HG03460 (cell line): ENCODE measurements around the gene ARHGEF28.

Source experiments
- ATAC-seq: cut with Tn5 transposase; IDR thresholded peaks from one replicate; pipeline ENCODE4 v1.9.1; 2021; ENCODE audit not compliant: unreplicated experiment

The ARHGEF28 gene

GRCh38 chr5:73844165-73844564 lies 218.2 kb downstream of the ARHGEF28 start:
- ATAC-seq, result no peak

DNA sequence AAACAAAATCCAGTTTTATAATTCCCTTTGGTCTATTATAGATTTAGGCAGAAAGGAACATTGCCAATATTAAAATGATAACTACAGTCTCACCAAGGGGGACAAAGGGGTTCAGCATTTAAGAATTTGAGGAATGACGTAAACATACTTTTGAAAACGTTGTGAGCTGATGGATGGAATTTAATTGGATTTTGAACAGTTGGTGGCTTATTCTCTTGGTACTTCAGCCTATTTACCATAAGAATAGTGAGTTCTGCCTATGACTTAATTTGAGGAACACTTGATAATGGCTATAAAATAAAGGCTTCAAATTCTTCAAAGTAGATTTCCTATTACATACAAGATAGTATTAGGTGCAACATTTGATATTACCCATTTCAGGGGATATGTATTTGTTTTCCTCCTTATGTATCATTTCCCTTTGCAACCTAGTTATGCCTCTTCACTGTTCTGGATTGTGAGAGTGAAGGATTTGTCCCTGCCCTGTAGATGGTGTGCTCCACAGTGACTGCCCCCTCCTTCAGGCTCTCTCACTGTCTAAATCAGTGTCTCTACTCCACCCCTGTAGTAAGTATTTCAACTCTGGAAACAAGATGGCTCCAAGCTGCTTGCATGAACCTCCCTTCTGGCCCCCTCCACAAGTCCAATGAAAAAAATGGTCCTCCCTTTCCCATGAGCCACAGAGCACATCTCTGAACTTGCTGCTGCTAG lies 225.6 kb downstream of the ARHGEF28 start:
- no peak for ATAC-seq

DNA sequence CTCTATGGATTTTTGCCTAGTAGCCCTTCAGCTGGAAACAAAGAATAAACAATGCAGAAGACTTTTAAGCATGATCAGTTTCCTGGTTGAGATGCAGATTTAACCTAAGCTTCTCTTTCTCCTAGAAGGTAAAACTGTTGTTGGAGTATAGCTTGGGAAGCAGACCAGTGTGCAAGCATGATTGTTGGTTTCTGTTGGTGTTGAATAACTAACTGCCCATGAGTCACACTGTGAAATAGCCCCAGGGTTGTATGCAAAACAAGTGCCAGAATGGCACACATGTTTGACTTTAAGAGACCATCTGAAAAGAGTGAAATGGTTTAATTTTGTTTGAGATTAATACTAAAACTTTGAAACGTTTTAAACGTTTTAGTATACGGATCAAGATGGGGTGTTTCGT lies 227.1 kb downstream of the ARHGEF28 start:
- ATAC-seq, result no peak

DNA sequence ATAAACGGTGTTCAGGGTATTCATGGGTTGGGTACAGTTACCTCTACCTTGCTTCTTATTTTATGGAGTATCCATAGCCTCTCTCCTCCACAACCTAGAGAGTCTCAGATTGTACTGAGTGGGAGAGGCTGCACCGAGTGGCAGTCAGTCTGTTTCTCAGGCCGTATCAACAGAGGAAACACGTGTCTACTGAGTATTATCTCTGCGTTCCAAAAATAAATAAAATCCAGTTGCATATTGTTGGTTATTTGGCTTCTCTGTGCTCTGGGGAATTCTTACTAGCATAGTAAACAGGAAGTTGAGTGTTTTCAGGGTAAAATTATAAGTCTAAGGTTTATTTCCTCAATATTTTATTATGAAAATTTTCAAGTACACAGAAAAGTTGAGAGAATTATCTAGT lies 231.0 kb downstream of the ARHGEF28 start:
- ATAC-seq, result no peak

DNA sequence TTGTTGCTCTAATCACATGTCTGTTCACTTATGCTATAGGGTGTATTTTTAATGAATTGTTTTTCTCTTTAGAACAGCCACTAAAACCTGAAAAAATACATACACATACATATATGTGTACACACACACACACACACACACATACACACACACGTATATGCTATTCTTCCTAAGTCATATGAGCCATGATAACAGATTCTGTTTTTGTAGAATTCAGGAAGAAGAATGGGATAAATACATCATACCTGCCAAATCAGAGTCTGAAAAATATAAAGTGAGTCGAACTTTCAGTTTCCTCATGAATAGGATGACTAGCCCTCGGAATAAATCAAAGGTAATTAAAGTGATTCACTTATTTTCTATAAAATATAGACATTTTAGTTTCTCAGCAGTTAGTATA lies 231.4 kb downstream of the ARHGEF28 start:
- ATAC-seq, result no peak

- no peak for ATAC-seq
Observed at GRCh38 chr5:73858054-73858453, 232.1 kb downstream of the ARHGEF28 start.

DNA sequence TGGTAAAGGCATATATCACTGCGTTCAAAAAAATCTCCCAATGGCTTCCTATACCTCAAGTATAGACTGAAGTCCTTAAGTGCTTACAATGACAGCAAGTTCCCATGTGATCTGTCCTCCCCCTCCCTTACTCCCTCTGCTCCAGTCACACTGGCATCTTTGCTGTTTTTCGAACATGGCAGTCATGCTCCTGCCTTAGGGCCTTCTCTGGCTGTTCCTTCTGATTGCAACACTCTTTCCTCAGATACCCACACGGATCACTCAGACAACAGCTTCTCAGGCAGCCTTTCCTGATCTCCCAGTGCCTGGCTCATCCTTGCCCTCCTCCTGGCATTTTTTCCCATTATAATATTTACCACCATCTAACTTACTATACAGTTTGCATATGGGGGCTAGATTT lies 232.8 kb downstream of the ARHGEF28 start:
- no peak for ATAC-seq

DNA sequence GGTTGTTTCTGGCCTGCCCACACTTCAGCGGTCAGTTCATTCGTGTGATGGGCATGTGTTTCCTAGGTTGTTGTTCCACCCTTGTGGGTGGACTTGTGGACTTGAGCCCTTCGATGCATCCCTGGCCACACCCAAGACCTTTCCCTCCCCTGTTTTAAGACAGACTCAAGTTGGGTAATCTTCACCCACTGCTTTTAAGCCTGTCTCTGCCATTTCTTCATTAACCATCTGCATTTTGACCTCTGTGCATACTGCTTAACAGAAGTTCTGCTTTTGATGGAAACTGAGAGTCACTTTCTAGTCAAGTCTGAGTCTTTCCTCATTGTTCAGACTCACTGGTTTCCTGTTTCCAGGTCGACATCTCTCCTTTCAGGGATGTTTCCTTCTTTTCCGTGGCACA lies 233.7 kb downstream of the ARHGEF28 start:
- no peak for ATAC-seq

DNA sequence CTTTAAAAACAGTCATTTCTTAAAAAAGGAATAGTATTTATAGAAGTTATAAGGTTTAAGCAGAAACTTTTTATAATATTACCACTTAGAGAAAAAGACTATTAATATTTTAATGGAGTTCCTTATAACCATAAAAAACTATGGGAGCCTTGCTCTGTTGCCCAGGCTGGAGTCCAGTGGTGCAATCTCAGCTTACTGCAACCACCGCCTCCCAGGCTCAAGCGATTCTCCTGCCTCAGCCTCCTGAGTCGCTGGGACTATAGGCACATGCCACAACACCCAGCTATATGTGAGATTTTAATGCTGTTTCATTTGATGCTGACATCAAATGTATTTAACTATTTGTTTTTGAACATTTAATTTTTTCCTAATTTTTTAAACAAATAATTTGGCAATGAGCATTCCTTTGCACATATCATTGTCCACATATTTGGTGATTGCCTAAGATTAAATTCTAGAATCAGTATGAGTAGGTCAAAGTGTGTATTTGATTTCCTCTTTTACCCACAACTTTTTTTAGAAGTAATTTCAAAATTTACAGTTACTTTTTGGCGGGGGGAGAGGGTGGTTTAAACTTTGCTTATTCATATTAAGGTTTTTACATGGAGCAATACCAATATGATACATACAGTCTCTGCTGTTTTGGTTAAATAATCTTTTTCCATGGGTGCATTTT lies 235.5 kb downstream of the ARHGEF28 start:
- ATAC-seq, result no peak

DNA sequence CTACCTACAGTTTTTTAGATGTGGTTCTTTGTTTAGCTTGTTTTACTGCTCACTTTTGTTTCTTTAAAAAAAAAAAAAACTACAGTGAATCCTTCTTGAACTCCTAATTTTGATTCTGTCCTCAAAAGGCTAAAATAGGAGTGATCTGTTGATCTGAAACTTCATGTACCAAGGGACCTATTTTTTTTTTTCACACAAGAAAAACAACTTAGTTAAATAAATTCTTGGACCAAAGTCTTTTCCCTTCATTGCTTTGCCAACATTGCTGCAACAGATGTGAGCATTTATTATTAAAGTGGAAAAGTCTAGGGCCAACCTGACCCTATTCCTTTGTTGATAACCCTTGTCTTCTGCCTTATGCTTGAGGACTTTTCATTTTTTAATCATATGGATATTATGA lies 236.8 kb downstream of the ARHGEF28 start:
- no peak for ATAC-seq

- no peak for ATAC-seq
Observed at GRCh38 chr5:73863876-73864275, 237.9 kb downstream of the ARHGEF28 start.

DNA sequence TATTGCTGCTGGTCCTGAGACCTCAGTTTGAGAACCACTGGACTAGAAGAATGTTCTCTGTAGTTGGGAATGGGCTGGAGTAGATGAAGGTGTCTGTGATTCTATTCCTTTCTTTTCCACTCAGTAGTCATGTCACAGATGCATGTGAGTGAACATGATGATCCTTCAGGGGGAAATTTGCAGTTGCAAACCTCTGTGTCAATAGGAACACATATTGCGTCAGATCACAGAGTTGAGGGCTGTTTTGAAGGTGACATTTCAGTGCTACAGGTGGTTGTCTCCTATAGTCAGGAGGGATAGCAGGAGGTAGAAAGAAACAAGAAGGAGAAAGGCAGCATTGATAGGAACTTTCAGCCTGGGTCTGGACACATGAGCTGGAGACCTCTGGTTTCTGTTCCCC lies 239.3 kb downstream of the ARHGEF28 start:
- no peak for ATAC-seq

GRCh38 chr5:73867345-73868335 lies 241.6 kb downstream of the ARHGEF28 start:
- ATAC-seq, result no peak

DNA sequence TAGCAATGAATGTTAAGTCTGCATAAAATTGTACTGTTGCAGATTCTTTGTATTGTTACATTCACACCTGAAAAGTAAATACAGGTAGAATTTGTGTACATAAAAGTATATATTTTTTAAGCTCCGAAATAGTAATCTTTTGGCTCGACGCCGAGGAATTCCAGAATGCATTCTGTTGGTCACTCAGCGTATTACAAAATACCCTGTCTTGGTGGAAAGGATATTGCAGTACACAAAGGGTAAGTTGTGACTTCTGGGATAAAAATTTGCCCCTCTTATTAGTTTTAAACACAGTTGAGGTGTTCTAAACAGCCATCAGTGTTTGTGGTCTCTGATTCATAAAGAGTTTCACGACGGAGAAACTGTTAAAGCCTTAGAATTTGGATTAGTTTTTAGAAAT lies 257.6 kb downstream of the ARHGEF28 start:
- ATAC-seq, result no peak

GRCh38 chr5:73887688-73888087 lies 261.7 kb downstream of the ARHGEF28 start:
- no peak for ATAC-seq

DNA sequence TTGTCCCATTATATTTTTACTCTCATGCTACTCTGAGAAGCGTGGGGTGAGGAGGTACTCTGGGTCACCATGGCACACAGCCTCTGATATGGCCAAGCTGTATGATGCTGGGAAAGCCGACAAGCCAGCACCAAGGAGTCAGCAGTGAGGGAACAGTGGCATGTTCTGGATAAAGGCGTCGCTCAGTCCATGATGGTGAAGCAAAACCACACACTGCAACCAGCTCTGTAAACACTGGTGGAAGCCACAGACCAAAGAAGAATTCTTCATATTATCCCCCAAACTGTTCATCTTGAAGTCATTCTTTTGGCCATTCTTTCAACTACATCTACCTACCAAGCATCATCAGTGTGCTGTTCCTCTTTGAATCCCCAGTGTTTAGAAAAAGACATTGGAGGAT lies 264.6 kb downstream of the ARHGEF28 start:
- no peak for ATAC-seq

- ATAC-seq, result no peak
Observed at GRCh38 chr5:73892218-73892617, 266.2 kb downstream of the ARHGEF28 start.

GRCh38 chr5:73892806-73893205 lies 266.8 kb downstream of the ARHGEF28 start:
- ATAC-seq, result no peak

DNA sequence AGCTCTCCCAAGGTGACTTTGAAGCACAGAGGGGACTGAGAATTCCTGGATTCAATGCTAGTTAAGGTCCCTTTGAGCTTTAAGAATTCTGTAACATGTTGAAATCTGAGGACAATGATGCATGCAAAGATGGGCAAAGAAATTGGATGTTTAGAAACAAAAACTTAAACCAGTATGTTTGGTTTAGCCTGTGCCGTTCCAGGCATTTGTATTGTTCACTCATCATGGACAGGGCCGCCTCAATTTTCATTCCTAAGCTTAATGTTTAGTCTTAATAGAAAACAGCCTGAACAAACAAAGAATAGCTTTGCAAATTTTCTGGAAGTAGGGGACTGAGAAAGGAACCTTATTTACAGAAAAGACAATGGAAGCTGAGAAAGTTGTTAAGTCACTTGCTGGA lies 267.8 kb downstream of the ARHGEF28 start:
- no peak for ATAC-seq

DNA sequence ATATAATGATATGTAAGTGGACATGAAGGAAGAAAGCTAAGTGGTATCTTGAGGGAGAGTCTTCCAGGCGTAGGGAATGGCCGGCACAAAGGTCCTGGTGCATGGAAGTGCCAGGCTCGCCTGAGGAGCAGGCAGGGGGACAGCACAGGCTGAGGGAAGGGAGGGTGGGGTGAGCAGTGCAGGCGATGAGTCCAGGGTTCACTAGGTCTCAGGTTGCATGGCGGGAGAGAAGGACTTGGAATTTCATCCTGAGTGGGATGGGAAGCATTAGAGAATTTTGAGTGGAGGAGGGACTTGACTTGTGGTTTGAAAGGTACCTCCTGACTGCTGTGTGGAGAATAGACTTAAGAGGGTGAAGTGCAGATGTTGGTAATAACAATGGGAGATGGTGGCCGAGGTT lies 268.9 kb downstream of the ARHGEF28 start:
- no peak for ATAC-seq

GRCh38 chr5:73895471-73895870 lies 269.5 kb downstream of the ARHGEF28 start:
- ATAC-seq, result no peak

GRCh38 chr5:73896097-73896496 lies 270.1 kb downstream of the ARHGEF28 start:
- ATAC-seq, result no peak
